Neural cell (in vitro differentiated cells): ENCODE measurements around the gene CENPP. TPM values are rescaled to one million over a fixed set of nuclear protein-coding genes. Genes with fewer than 3 reads are reported as not detected.

ENCODE experiments used
- H2AFZ ChIP-seq: fragments of 200-600, 300-800 bp; sonication (generic), shearing (Covaris generic); 2 replicates; pipeline ENCODE4 v1.6.0; 2014; ENCODE audit warnings: low read depth, mild to moderate bottlenecking, antibody characterized with exemption, low read length, moderate library complexity
- H3F3A ChIP-seq: fragments of 200-600 bp; shearing (Covaris generic); 2 replicates; pipeline ENCODE4 v1.6.1; 2016; ENCODE audit warnings: mild to moderate bottlenecking, moderate library complexity, mixed read lengths, antibody characterized with exemption, low read length; ENCODE audit not compliant: insufficient read depth, poor library complexity, severe bottlenecking
- H3K27ac ChIP-seq: fragments of 200-600, 300-800 bp; sonication (generic), shearing (Covaris generic); 2 replicates; pipeline ENCODE4 v1.5.1; 2014; ENCODE audit warnings: mild to moderate bottlenecking, low read length, moderate library complexity
- H3K27me3 ChIP-seq: fragments of 300-800, 200-600 bp; sonication (generic), shearing (Covaris generic); 2 replicates; pipeline ENCODE4 v1.6.0; 2014; ENCODE audit warnings: mild to moderate bottlenecking, low read depth, low read length, moderate library complexity; ENCODE audit not compliant: insufficient read depth
- H3K36me3 ChIP-seq: fragments of 300-800, 200-600 bp; sonication (generic), shearing (Covaris generic); 2 replicates; pipeline ENCODE4 v1.5.1; 2014; ENCODE audit warnings: mild to moderate bottlenecking, antibody characterized with exemption, low read length, moderate library complexity; ENCODE audit not compliant: insufficient read depth
- H3K4me2 ChIP-seq: fragments of 300-800, 200-600 bp; sonication (generic), shearing (Covaris generic); 2 replicates; pipeline ENCODE4 v1.6.0; 2014; ENCODE audit warnings: mild to moderate bottlenecking, low read length
- H3K4me3 ChIP-seq: fragments of 300-800, 200-600 bp; sonication (generic), shearing (Covaris generic); 2 replicates; pipeline ENCODE4 v1.5.1; 2014; ENCODE audit warnings: mild to moderate bottlenecking, low read length, moderate library complexity
- H3K79me2 ChIP-seq: fragments of 200-600 bp; shearing (Covaris generic); replicated peaks from 2 replicates; pipeline ENCODE4 v1.6.0; 2014; ENCODE audit warnings: mild to moderate bottlenecking, low read length, moderate library complexity; ENCODE audit not compliant: insufficient read depth
- H3K9ac ChIP-seq: fragments of 300-800, 200-600 bp; sonication (generic), shearing (Covaris generic); 2 replicates; pipeline ENCODE4 v1.6.1; 2016; ENCODE audit warnings: mild to moderate bottlenecking, low read length, mixed read lengths
- H3K9me2 ChIP-seq: fragments of 200-600 bp; shearing (Covaris generic); 2 replicates; pipeline ENCODE4 v1.6.1; 2016; ENCODE audit warnings: mild to moderate bottlenecking, low read length, mixed read lengths; ENCODE audit not compliant: insufficient read depth
- H3K9me3 ChIP-seq: fragments of 200-600, 300-800 bp; sonication (generic), shearing (Covaris generic); 2 replicates; pipeline ENCODE4 v1.6.1; 2016; ENCODE audit warnings: mild to moderate bottlenecking, mixed run types, low read length, moderate library complexity, mixed read lengths
- H4K20me1 ChIP-seq: fragments of 200-600 bp; shearing (Covaris generic); 2 replicates; pipeline ENCODE4 v1.6.1; 2016; ENCODE audit warnings: mild to moderate bottlenecking, mixed run types; ENCODE audit not compliant: insufficient read depth
- EP300 ChIP-seq: fragments of 450-650 bp; conservative IDR thresholded peaks from 2 replicates; pipeline ENCODE4 v1.6.1; 2014; ENCODE audit warnings: antibody characterized with exemption, mild to moderate bottlenecking, moderate library complexity; ENCODE audit not compliant: poor library complexity, severe bottlenecking
- EZH2 ChIP-seq: fragments of 200-600, 300-800 bp; shearing (Covaris generic), sonication (generic); IDR thresholded peaks from 2 replicates; pipeline ENCODE4 v1.6.1; 2014; ENCODE audit warnings: antibody characterized with exemption, low read length, borderline replicate concordance, mild to moderate bottlenecking; ENCODE audit not compliant: insufficient read depth, poor library complexity, severe bottlenecking
- MXI1 ChIP-seq: fragments of 450-650 bp; conservative IDR thresholded peaks from 2 replicates; pipeline ENCODE4 v1.6.1; 2014; ENCODE audit warnings: antibody characterized with exemption, mild to moderate bottlenecking; ENCODE audit not compliant: poor library complexity, severe bottlenecking
- POLR2AphosphoS5 ChIP-seq: IDR thresholded peaks from 2 replicates; pipeline ENCODE4 v1.6.1; 2012
- RAD21 ChIP-seq: fragments of 450-650 bp; conservative IDR thresholded peaks from 2 replicates; pipeline ENCODE4 v1.6.1; 2014; ENCODE audit warnings: antibody characterized with exemption, mild to moderate bottlenecking, moderate library complexity
- REST ChIP-seq: IDR thresholded peaks from 2 replicates; pipeline ENCODE4 v1.6.1; 2012; ENCODE audit warnings: borderline replicate concordance
- SMC3 ChIP-seq: fragments of 450-650 bp; conservative IDR thresholded peaks from 2 replicates; pipeline ENCODE4 v1.6.1; 2014; ENCODE audit warnings: antibody characterized with exemption, mild to moderate bottlenecking, moderate library complexity; ENCODE audit not compliant: poor library complexity
- TAF1 ChIP-seq: IDR thresholded peaks from 2 replicates; pipeline ENCODE4 v1.6.1; 2012; ENCODE audit warnings: low read depth
- polyA plus RNA-seq: library from polyadenylated mRNA; depleted of rRNA; stranded (reverse); fragments of >200 nt; gene quantifications from 2 replicates; pipeline ENCODE4 v1.2.3, GENCODE V29; 2014
- TF ChIP-seq, protein P1 (sequence below): fragments of 450-650 bp; IDR thresholded peaks from 2 replicates; pipeline ENCODE4 v1.5.1; 2014; ENCODE audit warnings: antibody characterized with exemption, mild to moderate bottlenecking, moderate library complexity; ENCODE audit not compliant: poor library complexity, severe bottlenecking

Gene CENPP
- polyA plus RNA-seq, 1 donor from 2014 or later, result 5.0 TPM

- no peak overlapping the region for H3K27ac ChIP-seq
- H3K9ac ChIP-seq, result peak overlapping the region; percentile 51
- H3K79me2 ChIP-seq, result peaks cover 34% of the 10 kb centered on the region
- no peaks in the 10 kb centered on the region for H3K9me3 ChIP-seq
- H4K20me1 ChIP-seq, result no peaks in the 10 kb centered on the region
- no peaks in the 10 kb centered on the region for H3K9me2 ChIP-seq
- no peaks in the 10 kb centered on the region for H3F3A ChIP-seq
- TF ChIP-seq RAD21, result no peak
- TF ChIP-seq TAF1, result no peak
- no peak for TF ChIP-seq EZH2
- TF ChIP-seq POLR2AphosphoS5, result no peak
- TF ChIP-seq MXI1, result no peak
- TF ChIP-seq, protein P1, sequence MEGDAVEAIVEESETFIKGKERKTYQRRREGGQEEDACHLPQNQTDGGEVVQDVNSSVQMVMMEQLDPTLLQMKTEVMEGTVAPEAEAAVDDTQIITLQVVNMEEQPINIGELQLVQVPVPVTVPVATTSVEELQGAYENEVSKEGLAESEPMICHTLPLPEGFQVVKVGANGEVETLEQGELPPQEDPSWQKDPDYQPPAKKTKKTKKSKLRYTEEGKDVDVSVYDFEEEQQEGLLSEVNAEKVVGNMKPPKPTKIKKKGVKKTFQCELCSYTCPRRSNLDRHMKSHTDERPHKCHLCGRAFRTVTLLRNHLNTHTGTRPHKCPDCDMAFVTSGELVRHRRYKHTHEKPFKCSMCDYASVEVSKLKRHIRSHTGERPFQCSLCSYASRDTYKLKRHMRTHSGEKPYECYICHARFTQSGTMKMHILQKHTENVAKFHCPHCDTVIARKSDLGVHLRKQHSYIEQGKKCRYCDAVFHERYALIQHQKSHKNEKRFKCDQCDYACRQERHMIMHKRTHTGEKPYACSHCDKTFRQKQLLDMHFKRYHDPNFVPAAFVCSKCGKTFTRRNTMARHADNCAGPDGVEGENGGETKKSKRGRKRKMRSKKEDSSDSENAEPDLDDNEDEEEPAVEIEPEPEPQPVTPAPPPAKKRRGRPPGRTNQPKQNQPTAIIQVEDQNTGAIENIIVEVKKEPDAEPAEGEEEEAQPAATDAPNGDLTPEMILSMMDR, result no peak
- no peak for TF ChIP-seq SMC3
- no peak for TF ChIP-seq REST
- TF ChIP-seq EP300, result no peak
- peak overlapping the region; percentile 68 for H3K4me2 ChIP-seq
- peak overlapping the region; percentile 80 for H3K4me3 ChIP-seq
- peak overlapping the region; percentile 92 for H2AFZ ChIP-seq
- H3K36me3 ChIP-seq, result no peaks in the 10 kb centered on the region
- H3K27me3 ChIP-seq, result no peaks in the 10 kb centered on the region
Observed at GRCh38 chr9:92294297-92294676, 31.5 kb upstream of the CENPP start.

DNA sequence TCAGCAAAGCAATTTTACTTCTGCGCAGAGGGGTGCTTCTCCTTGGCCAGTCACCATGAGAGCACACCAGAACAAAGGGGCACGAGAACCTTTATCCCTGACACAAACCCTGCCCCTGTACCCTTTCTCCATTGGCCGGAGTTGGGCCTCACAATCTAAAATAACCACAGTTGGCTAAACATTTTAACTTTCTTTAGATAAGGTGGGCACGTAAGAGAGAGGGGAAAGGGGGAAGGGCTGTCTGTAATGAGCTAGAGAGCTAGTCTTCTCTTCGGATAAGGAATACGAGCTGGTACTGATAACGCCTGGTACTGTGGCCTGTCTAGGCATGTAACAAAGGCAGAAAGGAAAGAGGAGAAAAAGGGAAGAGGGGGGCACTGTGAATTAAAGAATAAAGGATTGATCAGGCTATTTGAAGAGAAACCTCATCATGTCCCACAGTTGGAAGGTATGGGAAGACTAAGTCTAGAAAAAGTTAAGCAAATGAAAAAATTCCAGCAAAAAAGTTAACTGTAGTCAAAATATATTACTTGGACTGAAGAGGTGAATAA is 30.4 kb upstream of the CENPP start:
- Histone ChIP-seq H3K79me2 (peaks cover 29% of the 10 kb centered on the region), H3K9ac (no peak overlapping the region), H3K4me2 (no peak overlapping the region), H3F3A (no peaks in the 10 kb centered on the region), H3K27ac (no peak overlapping the region), H3K36me3 (no peaks in the 10 kb centered on the region), H3K4me3 (no peak overlapping the region), H4K20me1 (no peaks in the 10 kb centered on the region), H3K9me2 (no peaks in the 10 kb centered on the region), H2AFZ (no peak overlapping the region), H3K9me3 (no peaks in the 10 kb centered on the region), H3K27me3 (no peaks in the 10 kb centered on the region)
- TF ChIP-seq RAD21 (no peak), MXI1 (no peak), TAF1 (no peak), EZH2 (no peak), EP300 (no peak), POLR2AphosphoS5 (no peak), SMC3 (no peak), REST (no peak)
- TF ChIP-seq, protein P1, result no peak
